GM13977 (cell line): ENCODE data around the gene OR3A2.
"Not testable (repeated sequence)": the region's sequence is repeated elsewhere in the genome, so short reads cannot be mapped to it uniquely, and the experiment has no call there.

Experiments
- DNase-seq: peaks from one replicate; pipeline ENCODE4 v3.0.0; 2012; ENCODE audit warnings: low spot score
- CTCF ChIP-seq: IDR thresholded peaks from 2 replicates; pipeline ENCODE4 v1.5.1; 2012; ENCODE audit warnings: mild to moderate bottlenecking, control low read depth; ENCODE audit not compliant: insufficient read depth; ENCODE audit errors: extremely low read depth, missing control alignments
- in situ Hi-C: fragments of 300-500 bp; cut with MboI; formaldehyde crosslinking; loops from one replicate; pipeline ENCODE4 v1.12.0; 2022; ENCODE audit warnings: low sequenced_read_pairs, low pct_unique_long_range_greater_than_20kb, mixed read lengths, inconsistent platforms; ENCODE audit not compliant: unreplicated experiment

OR3A2 gene

GRCh38 chr17:3335876-3336275 lies 50.2 kb downstream of the OR3A2 start:
- TF ChIP-seq CTCF = no peak
- DNase-seq = no peak
- in situ Hi-C loops = no loop called here

- no peak for TF ChIP-seq CTCF
- DNase-seq = no peak
- in situ Hi-C loops = no loop called here
Measured at GRCh38 chr17:3318336-3318735, 67.8 kb downstream of the OR3A2 start.

- TF ChIP-seq CTCF = no peak
- in situ Hi-C loops = no loop called here
- DNase-seq = no peak
Measured at GRCh38 chr17:3316836-3317235, 69.3 kb downstream of the OR3A2 start.

GRCh38 chr17:3308603-3309002 lies 77.5 kb downstream of the OR3A2 start:
- DNase-seq = no peak
- in situ Hi-C loops = no loop called here
- no peak for TF ChIP-seq CTCF

- no peak for TF ChIP-seq CTCF
- in situ Hi-C loops = no loop called here
- no peak for DNase-seq
Measured at GRCh38 chr17:3298260-3298659, 87.8 kb downstream of the OR3A2 start, which contains the start of gene OR3A1. TSS of gene OR3A1 (minus strand) at chr17:3298360. CDS start at chr17:3292582, 5,778 bp downstream.

- TF ChIP-seq CTCF = no peak
- in situ Hi-C loops = no loop called here
- no peak for DNase-seq
Measured at GRCh38 chr17:3295632-3296031, 90.5 kb downstream of the OR3A2 start.

GRCh38 chr17:3293548-3293947 lies 92.6 kb downstream of the OR3A2 start:
- in situ Hi-C loops, DNase-seq: not testable (repeated sequence)
